Medulla oblongata (tissue), 1 donor: ENCODE data around the gene RALGPS1.

Experiments used
- DNase-seq: peaks from one replicate; pipeline ENCODE4 v3.0.0-alpha.2; 2015; ENCODE audit errors: extremely low spot score

Gene RALGPS1

DNA sequence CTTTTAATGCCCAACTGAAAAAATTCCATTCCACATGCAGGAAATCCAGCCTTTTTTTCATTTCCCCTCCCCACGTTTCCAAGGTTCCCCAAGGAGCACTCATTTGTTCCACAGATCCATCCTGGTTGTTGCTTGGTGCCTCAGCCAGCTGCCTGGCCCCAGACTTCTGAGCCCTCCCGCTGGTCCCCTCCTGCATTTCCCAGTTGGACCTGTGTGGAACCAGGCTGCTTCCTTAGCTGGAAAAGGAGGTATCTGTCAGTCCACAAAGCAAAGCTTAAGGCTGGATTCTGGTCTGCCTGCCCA, 163.0 kb downstream of the RALGPS1 start:
- no peak for DNase-seq

DNA sequence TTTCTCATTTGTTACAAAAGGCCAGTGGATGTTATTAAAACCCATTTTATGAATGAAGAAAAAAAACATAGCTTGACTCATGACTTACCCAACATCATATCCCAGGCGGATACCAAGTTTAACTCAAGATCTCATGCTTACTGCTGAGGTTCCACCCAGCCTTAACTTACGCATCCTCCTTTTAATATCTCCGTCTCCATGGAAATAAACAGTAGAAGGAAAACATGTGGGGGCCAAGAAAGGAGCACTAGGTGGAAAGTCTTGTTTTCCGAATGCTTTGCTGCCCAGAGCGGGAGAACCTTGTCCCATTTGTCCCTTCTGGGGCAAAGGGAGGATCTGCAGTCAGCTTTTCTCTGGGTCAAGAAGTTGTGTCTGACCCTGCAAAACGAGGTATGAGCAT, 163.8 kb downstream of the RALGPS1 start:
- no peak for DNase-seq

DNA sequence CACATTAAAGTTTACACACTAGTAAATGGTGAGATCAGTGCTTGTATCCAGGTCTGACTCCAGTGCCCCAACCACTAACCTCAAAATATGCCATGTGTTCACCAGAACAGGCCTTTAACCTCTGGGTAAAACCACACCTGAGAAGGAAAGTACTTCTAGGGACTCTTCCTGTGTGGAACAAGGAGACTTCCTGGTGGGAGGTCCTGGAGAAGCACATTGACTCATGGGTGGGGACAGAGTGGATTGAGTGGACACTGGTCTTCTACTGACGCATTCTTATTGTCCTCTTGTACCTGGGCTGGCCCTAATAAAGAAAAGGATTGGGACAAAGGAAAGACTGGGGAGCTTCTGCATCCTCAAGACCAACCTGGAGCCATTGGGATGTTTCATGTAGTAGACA, 164.4 kb downstream of the RALGPS1 start:
- DNase-seq = no peak

DNA sequence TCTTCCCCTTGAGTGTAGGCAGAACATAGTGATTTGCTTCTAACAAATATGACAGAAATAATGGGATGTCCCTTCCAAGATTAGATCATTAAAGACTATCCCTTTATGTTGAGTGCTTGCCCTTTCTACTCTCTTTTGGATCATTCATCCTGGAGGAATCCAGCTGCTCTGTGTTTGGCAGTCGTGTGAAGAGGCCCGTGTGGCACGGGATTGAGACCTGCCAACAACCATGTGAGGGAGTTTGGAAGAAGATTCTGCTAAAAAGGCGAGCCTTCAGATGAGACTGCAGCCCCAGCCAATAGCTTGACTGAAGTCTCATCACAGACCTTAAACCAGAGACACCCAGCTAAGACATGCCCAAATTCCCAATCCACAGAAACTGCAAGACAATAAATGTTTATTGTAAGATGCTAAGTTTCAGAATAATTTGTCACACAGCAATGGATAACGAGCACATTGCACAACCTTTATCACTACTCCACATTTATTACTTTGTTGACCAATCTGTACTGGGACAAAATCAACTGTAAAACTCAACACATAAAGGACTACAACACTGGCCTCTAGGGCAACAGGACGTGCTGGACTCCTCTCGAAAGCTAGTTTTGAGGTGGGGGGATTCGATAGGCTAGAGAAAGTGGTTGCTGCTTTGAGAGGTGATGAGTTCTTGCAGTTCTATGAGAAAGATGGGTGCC, 165.0 kb downstream of the RALGPS1 start:
- no peak for DNase-seq

DNA sequence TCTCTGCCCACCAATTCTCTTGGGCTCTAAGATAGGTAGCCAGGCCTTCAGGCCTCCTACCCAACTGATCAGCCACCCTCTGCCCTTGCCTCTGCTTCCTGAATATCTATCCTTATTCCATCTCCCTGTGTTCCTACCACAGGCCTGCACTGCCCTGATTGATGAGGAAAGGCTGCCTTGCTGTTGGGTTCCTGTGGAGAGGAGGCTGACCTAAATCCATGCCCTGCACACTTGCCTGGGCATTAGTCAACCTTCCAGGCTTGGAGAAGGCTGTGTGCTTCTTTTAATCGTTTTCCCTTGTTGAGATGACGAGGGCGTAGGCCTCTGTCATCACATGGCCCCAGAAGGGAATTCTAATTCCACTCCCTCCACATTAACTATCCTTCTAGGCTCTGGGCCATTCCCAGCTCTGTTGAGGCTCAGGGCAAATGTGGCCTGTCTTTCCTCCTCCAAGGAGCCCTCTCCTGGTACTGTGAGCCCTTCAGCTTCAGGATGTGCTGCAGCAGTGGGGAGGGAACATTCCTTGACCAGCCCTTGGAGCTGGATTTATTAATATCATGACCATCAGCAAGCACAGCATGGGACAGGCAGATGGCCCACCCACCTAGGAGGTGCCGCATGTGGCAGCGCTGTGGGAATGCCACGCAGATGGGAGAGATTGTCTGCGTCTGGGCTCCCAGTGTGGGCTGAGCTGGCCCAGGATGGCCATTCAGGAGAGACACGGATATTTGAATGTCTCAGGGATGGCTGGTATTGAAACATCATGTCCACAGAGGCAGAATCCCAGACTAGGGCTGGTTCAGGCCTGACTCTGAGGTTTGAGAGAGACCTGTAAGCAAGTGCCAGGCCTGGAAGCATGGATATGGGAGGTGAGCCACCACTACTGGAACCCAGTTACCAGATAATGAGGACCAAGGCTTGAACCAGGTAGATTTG, 166.9 kb downstream of the RALGPS1 start:
- no peak for DNase-seq

DNA sequence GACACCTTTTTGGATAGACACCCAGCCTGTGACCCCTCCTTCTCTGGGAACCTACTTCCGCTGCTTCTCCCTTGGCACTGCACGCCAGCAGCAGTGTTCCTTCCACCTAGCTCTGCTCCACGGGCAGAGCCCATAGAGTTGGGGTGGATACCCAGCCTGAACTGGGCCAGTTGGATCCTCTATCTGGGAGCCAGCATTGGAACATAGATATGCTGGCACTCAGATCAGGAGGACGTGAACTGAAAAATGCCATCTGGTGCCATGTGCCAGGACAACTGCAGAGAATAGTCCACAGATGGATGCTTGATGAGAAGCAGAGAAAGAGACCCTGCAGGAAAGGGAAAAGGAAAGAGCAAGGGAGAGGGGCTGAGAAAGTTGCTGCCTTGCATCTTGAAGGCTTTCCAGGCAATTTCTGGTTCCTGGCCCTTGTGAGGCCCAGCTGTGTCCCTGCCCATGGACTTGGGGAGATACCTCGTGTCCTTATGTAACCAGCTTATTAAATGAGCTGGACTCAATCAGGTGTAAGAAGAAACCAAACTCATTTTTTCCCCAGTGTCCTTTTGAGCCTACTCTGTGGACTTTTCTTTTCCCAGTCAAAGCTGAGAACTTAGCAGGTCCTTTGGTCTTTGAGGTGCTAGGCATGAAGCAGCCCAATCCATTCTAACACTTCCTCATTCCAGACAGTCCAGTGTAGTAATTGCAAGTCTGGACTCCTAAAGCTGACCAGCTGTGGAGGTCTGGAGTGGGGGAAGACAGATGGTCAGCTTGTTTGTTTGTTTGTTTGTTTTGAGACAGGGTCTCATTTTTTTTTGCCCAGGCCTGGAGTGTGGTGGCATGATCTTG, 168.8 kb downstream of the RALGPS1 start:
- DNase-seq = no peak

DNA sequence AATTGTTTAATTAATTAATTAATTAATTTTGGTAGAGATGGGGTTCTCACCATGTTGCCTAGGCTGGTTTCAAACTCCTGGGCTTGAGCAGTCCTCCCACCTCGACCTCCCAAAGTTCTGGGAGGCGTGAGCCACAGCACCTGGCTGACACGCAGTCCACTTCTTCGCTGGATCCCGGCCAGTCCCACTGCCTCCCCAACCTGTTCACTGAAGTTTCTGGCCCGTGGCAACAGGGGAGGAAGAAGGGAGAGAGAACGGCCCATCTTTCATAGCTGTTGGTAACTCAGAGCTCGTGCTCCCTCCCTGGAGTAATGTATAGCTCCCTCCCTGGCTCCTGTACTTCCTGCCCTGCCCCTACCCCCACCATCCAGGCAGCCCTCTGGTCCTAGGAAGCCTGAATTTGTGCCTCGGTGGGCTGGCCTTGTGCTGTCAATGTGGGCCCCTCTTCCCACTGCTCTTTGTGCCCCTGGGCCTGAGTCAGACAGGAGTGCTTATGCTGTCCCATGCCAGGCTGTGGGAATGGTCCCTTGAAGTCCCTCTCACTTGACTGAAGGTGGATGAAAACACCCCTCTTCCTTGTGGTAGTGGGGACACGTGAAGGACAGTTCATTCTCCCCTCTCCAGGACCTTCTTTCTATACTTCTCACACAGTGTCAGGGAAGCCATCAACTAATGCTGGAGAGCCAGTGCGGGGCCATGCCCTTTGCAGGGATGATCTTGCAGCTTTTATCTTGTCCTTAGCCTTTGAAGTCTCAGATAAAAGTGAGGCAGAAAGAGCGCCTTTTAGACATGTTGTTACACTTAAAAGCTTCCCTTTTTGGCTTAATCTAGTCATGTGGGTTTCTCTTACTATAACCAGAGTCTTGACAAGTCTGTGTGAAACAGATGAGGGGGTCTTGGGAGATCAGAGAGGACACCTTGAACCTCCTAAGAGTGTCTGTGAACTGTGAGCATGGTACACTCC, 169.8 kb downstream of the RALGPS1 start:
- no peak for DNase-seq

DNA sequence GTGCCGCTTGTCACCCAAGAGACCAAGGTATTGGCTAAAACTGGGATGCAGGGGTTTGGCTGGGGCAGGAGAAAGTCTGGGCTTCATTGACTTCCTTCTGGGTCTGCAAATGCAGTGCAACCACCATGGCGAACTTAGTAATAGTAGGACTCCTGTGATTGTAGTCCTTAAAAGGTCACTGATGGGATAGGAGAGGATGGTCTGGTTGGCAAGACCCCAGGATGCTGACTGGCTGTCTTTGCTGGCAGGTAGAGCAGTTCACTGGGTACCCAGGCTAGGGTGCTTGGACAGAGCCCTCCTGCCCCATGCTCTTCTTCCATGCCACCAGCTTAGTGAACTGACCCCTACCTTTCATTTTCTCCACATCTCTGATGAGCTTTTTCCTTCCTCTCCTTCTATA, 170.6 kb downstream of the RALGPS1 start:
- no peak for DNase-seq

DNA sequence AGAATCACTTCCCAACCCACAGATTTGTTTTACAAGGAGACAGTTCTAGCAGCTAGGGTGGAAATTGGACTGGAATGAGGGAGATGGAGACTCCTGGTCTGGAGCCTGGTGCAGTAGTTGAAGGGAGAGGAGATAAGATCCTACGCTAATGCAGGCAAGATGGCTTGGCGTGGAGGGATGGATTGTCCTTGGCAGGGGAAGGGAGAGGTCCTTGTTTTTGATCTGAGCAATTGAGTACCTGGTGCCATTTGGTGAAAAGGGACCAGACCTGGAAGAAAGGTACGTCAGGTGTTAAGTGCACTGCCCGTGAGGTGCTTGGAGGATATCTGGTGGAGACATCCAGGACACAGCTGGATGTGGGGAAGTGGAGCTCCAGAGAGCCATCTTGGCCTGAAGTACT, 172.2 kb downstream of the RALGPS1 start:
- no peak for DNase-seq

DNA sequence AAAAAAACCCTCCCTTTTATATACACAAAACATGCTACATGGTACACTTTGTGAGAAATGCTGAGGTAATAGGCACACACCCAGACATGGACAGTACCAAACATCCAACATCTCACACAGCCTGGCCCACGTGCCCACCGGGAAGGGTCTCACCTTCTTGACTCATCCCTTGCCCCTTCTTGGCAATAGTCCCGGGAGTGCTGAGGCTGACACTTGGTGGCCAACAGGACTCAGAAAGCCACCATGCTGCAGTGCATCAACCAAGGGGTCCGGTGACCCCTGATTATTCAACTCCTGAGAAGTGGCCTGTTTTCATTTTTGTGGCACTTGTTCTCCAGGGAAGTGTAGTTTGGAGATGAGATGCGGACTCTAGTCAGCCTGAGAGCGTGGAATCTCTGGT, 172.8 kb downstream of the RALGPS1 start:
- no peak for DNase-seq

DNA sequence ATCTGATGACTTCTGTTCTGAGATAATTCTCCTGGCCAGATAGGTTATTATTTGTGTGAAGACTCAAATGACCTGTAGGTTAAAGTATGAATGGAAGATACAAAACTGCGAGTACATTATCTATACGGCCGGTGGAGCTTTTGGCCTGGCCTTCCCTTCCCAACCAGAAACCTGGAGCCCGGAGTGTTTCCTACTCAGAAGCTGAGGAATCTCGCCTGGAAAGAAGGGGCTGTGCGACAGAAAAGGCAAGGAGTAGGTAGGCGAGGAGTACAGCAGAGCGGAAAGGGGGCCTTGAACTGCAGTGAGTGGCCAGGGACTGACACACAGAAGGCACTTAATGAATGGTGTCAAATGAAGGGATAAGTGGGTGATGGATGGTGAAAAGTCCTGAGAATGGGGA, 173.3 kb downstream of the RALGPS1 start:
- DNase-seq = no peak

DNA sequence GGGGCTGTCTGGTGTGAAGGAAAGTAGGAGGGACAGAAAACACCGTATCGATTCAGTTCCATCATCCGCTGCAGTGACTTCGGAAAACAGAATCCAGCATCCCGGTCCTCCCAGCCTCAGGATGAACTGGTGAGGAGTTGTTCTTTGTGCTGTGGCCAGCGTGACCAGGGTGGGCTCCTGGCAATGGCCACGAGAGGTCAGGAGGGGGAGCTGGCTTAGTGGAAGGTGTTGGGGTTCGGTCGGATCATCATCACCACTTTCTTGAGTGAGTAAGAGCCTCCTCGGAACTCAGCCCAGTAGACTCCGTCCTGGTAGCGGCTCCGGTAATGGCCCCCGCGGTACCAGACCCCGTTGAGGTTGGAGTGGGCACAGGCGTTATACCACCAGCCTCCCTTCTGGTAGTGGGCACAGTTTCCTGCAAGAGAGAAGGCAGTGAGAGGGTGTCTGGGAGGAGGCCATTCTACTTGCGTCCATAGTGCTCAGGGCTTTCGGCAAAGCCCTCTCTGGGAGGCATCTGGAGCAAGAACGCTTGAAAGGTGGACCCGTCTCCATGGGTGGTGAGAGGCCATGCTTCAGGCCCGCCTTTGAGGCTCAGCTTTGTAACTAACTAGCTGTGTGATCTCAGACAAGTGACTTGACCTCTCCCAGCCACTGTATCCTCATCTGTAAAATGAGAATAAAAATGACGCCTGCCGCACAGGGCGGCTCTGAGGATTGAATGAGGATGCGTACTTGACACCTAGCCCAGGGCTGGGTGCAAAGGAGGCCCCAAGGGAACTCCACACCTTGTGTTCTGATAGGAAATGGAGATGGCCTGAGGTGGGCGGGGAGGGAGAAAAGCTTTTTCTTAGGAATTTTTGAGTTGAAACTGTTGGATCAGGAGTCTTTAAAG, 174.4 kb downstream of the RALGPS1 start:
- no peak for DNase-seq

DNA sequence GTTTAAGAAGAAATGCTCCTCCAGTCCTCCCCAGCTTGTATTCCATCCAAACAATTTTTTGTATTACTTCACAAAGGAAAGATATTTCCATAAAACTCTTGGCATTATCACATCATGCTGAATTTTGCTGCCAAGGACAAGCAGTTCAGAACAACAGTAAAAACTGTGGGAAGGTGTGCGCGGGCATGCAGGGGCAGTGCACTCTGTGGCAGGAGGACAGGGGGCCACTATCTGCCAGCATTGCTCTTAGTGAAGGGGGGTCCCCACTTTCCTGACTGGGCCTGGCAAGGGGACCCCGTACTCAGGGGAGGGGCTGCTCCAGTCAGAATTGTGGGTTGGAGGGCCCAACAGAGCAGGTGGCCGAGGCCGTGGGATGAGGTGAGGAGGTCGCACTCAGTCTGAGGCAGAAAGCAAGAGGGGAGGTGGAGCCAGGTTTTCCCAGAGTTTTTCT, 175.1 kb downstream of the RALGPS1 start:
- no peak for DNase-seq

DNA sequence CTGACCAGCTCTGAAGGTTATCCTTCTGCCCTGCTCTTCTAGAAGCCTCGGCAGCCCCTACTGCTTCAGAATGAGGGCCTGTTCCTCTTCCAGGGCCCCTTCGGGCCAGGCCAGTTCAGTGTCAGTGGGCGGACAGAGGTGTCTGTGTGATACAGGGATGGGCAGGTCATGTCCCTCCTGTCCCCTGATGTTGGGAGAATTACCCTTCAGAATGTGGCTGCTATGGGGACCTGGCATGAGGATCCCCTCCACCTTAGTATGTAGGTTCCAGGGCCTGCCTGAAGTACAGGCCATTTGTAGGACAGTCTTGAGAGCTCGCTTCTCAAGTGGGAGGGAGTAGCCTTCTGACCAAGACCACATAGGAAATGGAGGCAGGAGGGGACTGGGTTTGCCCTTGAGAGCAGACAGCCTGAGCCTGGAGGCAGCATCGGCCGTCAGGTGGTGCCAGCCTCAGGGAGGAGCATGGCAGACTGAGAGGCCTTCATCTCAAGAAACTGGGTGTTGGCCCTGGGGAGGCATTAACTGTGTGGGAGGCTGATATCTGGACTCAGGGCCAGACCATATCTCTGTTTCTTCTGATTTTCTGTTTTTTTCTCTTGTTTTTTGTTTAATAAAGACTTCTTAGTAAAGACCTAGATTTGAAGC, 175.9 kb downstream of the RALGPS1 start:
- DNase-seq = no peak

DNA sequence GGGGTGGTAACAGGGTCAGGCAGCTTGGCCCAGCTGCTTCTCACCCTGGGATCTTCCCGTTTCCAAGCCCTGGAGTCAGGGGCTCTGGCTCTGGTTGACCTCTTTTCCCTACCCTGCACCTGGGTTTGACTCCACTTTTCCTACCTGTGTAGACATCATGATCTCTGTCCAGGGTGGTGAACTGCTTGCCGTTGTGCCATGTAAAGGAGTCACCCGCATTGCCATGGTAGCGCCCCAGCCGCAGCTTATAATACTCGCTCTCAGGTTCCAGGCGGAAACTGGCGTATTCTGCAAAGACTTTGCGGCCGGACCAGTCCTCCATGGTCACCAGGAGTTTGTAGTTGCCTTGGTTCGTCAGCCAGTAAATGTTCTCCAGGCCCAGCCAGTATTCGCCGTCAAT, 176.9 kb downstream of the RALGPS1 start:
- DNase-seq = no peak

DNA sequence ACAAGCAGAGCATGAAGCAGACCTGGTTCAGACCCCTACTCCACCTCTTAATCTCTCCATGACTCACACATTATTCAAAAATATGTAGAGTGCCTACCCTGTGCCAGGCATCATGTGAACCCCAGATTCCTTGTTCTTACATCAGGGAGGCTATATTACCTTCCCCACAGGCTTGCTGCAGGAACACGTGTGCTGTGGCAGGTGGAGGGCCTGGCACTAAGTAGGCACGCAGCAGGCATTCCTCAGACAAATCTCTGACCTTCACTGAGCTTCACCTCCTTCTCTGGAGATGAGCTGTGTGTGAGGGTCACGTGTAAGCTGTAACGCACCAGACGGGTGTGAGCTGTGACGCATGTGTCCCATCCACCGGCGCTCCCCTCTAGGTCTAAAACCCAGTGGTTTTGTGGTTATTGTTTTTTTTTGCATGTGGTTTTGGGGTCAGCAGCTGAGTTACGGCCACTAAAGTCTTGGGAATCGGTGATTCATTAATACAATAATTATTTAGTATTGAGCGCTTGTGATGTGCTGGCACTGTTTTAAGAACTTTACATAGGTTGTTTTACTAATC, 177.5 kb downstream of the RALGPS1 start:
- no peak for DNase-seq

DNA sequence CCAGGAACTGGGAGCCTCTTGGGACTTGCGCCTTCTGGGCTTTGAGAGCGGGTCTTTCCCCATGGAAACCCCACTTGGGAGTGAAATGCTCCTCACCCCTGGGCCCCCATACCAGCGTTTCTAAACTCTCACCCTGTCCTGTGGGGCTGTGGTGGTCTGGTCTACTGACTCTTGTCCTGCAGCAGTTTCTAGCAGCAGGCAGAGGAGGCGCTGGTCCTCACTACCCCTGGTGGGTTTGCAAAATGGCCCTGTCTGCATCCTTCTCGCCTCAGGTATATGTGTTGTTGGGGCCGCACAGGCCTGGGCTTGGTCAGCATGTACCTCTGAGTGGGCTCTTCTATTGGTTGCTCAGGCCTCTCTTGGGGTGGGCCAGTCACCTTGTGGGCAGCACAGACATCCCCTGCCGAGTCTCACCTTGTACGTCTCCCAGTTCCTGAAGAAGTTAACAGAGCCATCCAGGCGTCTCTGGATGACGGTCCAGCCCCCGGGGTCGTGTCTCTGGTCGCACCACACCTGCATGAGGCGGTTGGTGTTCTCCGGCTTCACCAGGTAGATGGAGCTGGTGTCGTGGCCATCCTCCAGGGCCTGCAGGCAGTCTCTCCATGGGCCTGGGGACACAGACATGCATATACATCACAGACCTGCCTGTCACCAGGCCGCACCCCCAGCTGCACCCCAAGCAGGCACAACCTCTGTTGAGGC, 178.9 kb downstream of the RALGPS1 start:
- DNase-seq = no peak

DNA sequence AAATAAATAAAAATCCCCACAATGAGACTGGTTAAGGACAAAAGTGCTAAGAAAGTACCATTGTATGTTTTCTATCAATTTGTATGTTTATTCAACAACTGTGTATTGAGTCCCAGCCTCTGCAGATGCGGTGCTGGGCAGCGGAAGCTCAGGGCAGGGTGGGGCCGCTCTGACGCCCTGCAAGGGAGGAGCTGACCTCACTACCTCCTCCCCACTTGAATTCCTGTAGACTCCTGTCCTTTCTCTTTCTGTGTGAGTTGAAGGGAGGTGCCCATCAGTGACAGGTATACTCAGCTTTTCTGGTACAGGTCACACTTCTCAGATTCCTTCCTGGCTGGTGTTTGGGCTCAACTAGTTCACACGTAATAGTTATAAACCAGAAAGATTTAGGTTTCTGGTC, 180.8 kb downstream of the RALGPS1 start:
- no peak for DNase-seq

DNA sequence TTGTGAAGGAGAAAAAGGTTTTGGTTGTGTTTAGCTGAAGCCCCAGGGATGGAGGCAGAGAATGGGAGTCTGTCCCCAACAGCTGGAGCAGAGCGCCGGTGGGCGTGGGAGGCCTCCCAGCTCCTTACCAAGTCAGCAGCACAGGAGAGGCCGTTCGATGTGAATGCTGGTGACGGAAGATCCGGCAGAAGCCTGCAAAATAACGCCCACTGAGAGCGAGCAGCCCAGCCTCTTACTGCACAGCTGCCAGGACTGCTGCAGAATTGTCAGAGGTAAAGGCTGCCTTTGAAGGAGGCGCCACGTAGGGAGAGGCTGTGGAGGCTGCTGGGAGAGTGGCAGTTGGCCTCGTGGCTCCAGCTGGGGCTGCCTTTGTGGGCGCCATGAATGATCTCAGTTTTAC, 181.6 kb downstream of the RALGPS1 start:
- DNase-seq = no peak
